HCT116 (cell line): ENCODE results near the gene OR2AT4.
"Not testable (repeated sequence)": the region's sequence is repeated elsewhere in the genome, so short reads cannot be mapped to it uniquely, and the experiment has no call there.

Experiments
- CTCF ChIP-seq, 3 experiments: fragments of 200-600 bp in 1 of 3; sonication (generic) in 1 of 3; IDR thresholded peaks in 2 of 3; conservative IDR thresholded peaks in 1 of 3; 2 replicates each; pipeline ENCODE4 v1.5.1; 2012 to 2017; ENCODE audit warnings: low read depth in 2 of 3, low read length in 2 of 3, antibody characterized with exemption in 1 of 3, borderline replicate concordance in 1 of 3, control low read depth in 1 of 3, mild to moderate bottlenecking in 1 of 3, mixed read lengths in 1 of 3, mixed run types in 1 of 3, moderate library complexity in 1 of 3; ENCODE audit not compliant: insufficient read depth in 1 of 3
- EZH2 ChIP-seq: fragments of 200-600 bp; sonication (generic); IDR thresholded peaks from 2 replicates; pipeline ENCODE4 v1.6.1; 2017; ENCODE audit warnings: antibody characterized with exemption, mixed run types
- JUND ChIP-seq: IDR thresholded peaks from 2 replicates; pipeline ENCODE4 v1.6.1; 2012
- POLR2A ChIP-seq: IDR thresholded peaks from 2 replicates; pipeline ENCODE4 v1.7.0; 2011; ENCODE audit warnings: borderline replicate concordance; ENCODE audit not compliant: insufficient read depth, insufficient read length; ENCODE audit errors: extremely low read depth
- POLR2AphosphoS5 ChIP-seq: IDR thresholded peaks from 2 replicates; pipeline ENCODE4 v1.6.1; 2011; ENCODE audit warnings: mild to moderate bottlenecking, low read depth, low read length, moderate library complexity
- TCF7L2 ChIP-seq: IDR thresholded peaks from 2 replicates; pipeline ENCODE4 v1.7.0; 2011; ENCODE audit warnings: borderline replicate concordance, inconsistent platforms; ENCODE audit not compliant: insufficient read depth, insufficient read length; ENCODE audit errors: extremely low read depth
- YY1 ChIP-seq: IDR thresholded peaks from 2 replicates; pipeline ENCODE4 v1.6.1; 2011; ENCODE audit warnings: low read length, low read depth, moderate library complexity, mild to moderate bottlenecking; ENCODE audit not compliant: insufficient replicate concordance; ENCODE audit errors: extremely low read depth

GRCh38 chr11:75041821-75042220 lies 54.9 kb downstream of the OR2AT4 start:
- not testable (repeated sequence) for TF ChIP-seq POLR2A; CTCF (IDR thresholded peaks at IDR 0.05 in 2 of 3, conservative IDR thresholded peaks at IDR 0.05 in 1 of 3; ENCODE audit: borderline replicate concordance in 1 of 3, insufficient read depth in 1 of 3, low read depth in 2 of 3, low read length in 2 of 3); YY1; POLR2AphosphoS5; JUND; TCF7L2; EZH2
